ENCODE measurements around the gene ZNF276.
"Not testable (repeated sequence)": the region's sequence is repeated elsewhere in the genome, so short reads cannot be mapped to it uniquely, and the experiment has no call there.

Gene ZNF276

DNA sequence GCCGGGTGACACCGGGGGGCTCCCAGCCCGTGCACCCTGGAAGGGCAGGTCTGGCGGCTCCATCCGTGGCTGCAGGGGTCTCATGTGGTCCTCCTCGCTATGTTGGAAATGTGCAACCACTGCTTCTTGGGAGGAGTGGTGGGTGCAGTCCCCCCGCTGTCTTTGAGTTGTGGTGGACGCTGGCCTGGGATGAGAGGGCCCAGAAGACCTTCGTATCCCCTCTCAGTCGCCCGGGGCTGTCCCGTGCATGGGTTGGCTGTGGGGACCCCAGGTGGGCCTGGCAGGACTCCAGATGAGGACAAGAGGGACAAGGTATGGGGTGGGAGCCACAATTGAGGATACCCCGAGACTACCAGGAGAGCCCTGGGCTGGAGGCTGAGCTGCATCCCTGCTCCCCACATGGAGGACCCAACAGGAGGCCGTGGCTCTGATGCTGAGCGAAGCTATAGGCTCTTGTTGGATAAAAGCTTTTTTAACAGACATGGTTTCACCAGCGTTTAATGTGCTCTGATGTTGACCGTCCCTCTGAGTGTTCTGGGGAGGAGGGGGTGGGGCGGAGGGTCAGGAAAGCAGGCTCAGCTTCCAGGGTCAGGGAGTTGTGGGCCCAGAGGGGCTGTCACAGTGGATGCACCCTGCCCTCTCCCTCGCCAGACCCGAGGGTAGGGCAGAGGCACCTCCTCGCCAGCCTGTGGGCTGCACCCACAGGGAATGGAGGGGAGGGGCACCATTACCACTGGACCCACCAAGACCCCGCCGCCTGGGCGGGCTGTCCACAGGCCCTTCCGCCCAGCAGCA is 25.3 kb upstream of the ZNF276 start:
- DNase-seq, result no peak

DNA sequence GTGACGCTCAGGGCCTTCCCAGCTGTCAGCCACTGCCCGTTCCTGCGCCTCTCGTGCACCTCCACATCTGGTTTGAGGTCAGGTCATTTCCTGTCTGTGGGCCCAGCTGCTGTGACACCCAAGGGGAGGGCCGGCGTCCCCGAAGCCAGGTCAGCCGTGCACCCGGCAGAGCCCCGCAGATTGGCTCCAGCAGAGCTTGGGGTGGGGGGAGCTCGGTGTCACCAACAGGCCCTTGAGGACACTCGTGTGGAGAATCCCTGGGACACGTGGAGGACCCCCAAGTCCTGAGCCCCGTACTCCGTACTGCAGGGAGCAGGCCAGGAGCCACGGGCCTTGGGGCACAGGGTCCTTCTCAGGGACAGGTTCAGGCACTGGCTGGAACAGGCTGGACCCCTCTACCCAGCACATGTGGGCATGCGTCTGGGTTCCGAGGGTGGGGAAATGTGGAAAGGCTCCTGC is 24.6 kb upstream of the ZNF276 start:
- DNase-seq, result no peak

DNA sequence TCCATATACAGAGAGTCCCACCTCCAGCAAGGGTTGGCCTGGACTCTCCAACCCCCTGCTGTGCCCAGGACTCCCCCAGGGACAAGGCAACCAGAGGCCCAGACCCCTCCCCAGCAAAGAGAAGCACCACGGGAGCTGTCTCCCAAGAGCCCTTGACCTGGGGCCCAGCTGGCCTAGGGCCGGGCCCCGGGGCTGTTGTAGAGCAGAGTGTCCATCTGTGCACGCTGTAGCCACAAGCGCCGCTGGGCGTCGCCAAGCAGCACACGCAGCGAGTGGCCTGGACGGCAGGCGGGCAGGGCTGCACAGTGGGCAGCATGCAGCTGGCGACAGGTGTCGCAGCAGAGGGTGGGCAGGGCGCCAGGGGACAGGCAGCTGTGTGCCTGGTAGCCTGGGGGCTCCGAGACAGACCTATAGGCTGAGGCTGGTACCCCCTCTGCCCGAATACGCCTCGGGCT is 24.1 kb upstream of the ZNF276 start:
- DNase-seq, result no peak

DNA sequence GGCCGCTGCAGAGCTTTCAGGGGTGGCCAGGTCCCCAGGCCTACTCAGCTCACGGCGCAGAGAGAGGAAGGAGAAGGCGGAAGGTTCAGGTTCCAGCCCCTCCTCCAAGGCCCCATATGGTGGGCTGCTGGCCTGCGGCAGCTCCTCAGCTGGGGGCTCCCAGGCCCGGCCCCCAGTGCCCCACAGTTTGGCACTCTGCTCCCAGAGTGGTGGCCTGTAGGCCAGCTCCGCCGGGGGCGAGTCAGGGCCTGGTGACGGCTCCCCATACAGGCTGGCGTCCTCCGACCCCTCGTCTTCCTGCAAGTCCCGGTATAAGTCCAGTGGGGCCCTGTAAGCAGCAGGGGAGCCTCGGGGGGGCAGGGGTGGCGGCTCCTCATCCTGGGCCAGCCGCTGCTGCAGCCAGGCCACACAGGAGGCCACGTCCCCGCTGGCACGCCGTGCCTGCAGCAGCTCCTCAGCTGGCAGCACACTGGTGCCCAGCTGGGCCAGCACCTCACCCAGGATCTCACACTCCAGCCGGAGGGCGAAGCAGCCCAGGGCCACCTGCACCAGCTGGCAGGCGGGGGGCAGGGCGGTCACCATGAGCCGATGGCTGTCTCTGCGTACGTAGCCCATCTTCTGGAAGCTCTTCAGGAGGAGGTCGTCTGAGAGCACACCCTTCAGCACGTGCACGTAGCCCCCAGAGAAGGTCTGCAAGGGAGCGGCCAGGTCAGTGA is 23.6 kb upstream of the ZNF276 start:
- DNase-seq, result no peak

DNA sequence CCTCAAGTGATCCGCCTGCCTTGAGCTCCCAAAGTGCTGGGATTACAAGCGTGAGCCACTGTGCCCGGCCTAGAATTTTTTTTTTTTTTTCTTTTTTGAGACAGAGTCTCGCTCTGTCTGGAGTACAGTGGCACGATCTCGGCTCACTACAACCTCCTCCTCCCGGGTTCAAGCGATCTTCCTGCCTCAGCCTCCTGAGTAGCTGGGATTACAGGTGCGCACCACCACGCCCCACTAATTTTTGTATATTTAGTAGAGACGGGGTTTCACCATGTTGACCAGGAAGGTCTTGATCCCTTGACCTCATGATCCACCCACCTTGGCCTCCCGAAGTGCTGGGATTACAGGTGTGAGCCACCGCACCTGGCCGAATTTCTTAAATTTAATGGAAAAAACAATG is 22.6 kb upstream of the ZNF276 start:
- DNase-seq, result not testable (repeated sequence)

DNA sequence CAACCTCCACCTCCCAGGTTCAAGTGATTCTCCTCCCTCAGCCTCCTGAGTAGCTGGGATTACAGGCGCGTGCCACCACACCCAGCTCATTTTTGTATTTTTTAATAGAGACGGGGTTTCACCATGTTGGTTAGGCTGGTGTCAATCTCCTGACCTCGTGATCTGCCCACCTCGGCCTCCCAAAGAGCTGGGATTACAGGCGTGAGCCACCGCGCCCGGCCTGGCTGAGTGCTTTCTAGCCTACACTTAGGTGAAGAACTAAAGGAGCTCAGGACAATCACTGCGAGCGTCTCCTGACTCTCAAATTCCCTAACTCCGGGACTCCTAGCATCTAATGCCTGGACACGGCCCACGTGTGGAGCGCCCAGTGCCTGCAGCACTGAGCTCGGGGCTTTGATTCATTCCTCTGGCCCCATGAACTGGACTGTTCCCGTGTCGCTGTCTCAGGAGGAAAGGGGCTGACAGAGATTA is 21.7 kb upstream of the ZNF276 start:
- not testable (repeated sequence) for DNase-seq

DNA sequence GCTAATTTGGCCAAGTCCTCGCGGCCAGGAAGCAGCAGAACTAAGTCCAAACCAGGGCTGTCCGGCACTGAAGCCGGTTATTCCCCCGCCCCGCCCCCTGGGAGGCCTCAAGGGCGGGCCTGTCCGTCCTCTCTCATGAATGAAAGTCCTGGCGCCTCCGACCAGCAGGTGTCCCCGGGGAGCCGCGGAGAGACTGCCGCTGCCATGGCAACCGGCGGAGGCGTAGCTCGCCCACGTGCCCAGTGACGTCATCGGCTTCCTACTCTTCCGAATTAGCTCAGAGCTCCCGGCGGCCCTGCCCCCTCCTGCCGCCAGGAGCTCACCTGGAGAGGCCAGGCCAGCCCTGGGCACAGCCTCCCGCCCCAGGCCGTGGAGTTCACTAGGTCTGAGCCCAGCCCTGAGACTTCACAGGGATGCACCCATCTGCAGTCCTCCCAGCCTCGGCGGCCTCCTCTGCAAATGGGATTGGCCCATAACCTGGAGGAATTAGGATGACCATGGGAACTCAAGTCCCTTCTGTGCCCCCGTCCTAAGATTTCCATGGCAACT is 21.2 kb upstream of the ZNF276 start:
- peak; percentile 98 to 99 for DNase-seq

DNA sequence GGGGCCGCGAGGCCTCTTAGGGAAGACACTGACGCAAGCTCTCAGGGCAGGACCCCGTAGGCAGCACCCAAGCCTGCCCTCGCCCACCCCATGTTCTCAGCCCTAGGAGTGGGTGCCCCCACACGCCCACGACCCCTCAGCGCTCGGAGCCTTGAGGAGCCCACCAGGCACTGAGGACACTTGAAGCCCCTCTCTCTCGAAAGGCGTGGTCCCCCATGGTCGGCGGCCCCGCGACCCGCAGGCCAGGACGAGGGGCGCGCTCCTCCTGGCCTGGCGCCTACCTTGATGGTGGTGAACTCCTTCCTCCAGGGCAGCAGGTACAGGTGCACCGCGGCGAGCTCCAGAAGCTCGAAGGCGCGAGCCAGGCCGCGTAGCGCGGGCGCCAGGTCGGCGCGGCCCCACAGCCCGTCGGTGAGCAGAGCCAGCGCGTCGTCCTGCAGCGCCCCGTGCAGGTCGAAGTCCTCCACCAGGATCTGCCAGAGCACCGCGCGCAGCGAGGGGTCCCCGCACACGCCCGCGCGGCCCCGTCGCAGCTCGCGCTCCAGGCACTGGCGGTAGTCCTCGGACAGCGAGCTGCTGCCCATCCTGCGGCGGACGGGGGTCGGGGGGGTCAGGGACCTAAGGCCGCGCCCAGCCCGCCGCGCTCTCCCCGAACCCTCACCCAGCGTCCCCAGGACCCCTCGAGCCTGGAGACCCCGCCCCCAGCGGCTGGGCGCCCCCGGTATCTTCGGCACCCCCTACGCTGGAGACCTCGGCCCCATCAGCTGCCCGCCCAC is 20.5 kb upstream of the ZNF276 start:
- peak in 1 of 2 donors; percentile 53 for DNase-seq

DNA sequence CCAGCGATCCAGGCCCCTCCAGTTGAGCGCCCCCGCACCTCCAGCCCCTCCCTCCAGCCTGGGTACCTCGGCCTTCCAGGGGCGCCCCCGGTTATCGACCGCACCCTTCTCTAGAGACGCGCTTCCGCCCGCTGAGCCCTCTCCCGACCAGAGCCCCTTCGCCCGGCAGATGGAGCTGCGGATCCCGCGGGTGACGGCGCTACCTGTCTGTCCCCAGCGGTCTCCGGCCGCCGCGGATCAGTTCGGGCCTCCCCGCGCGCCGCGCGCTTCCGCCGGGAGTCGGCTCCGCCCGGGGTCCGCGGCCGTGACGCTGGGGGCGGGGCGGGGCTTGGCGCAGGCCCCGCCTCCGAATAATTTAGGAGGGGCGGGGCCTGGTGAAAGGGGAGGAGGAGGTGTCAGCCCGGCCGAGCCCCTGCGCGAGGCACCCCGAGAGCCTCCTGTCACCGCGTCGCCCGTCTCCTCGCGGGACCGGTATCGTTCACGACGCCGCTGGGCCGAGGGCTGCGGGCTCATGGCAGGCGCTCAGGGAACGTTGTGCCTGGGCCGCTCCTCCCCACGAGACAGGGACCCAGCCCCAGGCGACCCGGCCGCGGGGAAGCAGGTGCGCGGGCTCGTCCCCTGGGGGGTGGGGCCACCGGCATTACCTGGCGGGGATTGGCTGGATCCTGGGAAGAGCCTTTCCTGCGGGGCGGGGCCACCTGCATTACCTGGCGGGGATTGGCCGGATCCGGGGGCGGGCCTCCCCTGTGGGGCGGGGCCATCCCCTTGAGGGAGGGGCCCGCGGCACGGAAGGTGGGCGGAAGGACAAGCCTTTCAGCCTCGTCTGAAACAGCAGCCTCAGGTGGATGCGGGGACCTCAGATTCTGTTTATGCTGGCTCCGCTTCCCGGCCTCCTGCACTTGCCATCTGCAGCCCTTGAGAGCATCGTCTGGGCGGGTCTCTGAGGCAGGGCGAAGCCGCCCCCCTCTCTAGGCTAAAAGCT is 19.6 kb upstream of the ZNF276 start, which contains the start of gene SPATA2L:
Gene SPATA2L (minus strand): TSS at position 281 of the 982 bp plus-strand sequence. CDS start 473 bp downstream, outside the sequence.
- peak; percentile 94 to 96 for DNase-seq

DNA sequence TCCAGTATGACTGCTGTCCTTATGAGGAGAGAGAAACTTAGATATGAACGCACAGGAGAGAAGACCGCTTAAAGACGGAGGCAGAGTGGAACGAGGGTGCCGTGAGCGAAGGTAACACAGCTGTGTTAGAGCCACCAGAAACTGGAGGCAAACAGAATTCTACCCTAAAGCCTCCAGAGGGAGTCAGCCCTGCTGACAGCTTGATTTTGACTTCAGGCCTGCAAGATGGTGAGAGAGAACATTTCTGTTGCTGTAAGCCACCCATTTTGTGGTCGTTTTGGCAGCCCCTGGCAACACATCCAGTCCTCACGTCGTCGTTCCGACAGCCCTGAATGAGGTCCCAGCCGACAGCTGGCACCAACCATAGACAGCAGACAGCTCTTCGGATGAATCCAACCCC is 17.1 kb upstream of the ZNF276 start:
- no peak for DNase-seq

DNA sequence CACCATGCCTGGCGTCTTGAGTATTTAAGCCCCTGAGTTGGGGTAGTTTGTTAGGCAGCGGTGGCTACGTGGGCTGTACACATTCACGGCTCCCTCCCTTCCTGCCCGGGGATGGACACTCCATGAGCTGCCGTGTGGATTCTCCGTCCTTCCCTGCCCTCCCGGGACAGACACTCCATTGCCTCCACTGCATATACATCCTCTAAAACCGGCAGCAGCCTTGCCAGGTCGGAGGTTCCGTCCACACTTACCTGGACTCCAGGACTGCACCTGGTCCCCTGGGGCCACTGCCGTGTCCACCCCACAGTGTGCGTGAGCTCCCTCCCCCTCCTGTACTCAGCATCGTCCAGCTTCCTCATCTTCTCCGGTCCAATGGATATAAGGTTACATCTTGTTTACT is 16.3 kb upstream of the ZNF276 start:
- DNase-seq, result no peak

DNA sequence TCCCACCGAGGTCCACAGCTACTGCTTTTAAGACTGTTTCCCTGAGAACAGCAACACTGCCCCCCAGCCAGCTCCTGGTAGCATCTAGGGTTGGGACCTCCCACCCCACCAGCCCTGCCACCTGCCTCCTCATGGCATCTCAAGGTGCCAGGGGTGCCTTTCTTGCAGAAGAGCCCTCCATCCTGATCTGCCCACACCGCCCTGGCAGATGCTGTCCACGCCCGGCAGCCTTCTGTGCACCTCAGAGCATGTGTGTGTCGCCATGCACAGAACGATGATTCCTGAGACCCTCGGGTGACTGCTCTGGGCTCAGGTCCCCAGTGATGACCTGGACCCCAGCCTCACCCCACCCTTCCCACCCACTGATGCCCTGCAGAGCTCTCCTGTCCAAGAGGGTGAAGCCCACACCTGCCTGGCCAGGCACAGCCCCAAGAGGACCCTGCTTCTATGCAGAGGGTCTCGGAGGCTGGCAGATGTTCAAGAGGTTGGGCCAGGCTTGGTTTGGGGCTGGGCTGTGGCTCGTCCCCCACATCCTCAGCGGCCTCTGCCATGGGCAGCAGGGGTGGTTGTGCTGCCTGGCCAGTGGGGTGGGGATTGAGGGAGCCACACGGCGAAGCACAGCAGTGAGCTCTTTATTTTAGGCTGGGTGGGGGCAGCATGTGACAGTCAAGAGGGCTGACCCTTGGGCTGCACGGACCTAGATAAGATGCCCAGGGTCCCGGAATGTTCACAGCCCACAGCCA is 14.6 kb upstream of the ZNF276 start:
- DNase-seq, result no peak

DNA sequence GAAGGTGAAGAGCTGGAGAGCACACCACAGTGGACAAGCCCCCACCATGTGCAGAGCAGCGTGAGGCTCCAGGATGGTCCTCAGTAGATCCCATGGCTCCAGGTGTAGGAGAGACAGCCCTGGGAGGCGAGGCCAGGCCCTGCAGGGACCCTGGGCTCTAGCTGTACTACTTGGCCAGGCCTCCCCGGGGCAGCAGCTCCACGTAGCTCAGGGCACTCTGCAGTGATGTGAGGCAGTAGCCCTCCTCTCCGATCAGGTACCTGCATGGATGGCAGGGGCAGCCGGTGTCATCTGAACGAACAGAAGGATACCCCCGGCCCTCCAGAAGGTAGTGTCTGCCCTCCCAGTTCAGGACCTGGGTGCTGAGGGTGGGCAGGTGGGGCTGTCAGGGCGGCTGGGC is 13.6 kb upstream of the ZNF276 start:
- no peak for DNase-seq

DNA sequence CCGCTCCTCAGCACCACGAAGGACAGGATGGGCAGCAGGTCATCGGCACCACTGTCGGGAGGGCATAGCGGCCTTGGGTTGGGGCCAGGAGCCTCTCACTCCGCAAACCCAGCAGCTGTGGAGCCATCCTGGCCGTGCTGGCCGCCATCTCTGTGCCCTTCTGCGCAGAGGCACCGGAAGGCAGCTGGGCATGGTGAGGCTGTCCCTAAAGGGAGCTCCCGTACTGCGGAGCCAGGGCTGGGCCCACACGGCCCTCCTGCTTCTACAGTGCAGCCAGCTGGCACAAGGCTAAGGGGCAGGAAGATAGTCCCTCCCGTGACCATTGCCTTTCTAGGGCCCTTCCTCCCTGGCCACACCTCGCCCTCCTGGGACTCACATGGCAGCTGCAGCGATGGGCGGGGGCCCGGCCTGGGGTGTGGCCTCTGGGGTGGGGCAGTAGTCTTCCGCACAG is 12.8 kb upstream of the ZNF276 start:
- DNase-seq, result no peak

DNA sequence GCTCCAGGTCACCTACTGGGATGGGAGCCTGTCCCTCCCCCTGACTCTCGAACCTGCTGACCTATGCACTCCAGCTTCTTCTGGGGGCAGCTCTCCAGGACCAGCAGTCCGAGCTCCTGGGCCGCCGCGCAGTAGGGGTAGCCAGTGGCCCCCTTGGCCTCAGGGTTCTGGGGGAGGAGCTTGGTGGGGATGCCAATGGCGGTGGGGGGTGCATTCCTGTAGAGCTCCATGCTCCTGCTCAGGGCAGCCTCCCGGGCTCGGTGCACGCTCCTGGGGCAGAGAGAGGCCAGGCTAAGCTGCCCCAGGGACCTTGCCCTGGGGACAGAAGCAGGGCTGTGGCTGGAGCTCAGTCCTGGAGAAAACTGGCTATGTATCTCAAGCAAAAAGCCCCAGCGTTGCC is 12.2 kb upstream of the ZNF276 start:
- no peak for DNase-seq

DNA sequence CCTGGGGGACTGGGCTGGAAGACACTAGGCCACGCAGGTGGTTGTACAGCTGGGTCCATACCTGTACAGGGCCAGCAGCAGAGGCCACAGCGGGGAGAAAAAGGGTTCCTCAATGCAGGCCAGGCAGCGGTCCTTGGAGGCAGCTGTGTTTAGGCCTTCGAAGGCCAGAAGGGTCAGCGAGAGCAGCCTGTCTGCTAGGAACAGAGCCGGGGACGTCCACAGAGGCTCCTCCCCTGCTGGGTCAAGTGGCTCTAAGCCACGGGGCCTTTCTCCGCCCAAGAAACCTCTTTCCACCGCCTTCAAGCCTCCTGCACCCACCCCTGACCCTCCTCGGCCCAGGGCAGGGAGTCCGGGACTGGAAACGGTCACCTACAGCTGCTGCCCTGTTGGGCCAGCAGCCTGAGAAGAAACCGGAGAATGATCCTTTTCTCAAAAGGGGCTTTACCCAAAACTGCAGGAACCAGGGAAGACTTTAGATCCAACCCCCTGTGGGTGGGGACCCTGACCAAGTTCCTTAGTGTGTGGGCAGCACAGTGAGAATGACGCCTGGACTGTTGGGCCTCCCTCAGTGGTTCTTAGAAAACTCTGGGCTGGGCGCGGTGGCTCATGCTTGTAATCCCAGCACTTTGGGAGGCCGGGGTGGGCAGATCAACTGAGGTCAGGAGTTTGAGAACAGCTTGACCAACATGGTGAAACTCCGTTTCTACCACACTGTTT is 11.5 kb upstream of the ZNF276 start:
- DNase-seq, result peak; percentile 61 to 85

DNA sequence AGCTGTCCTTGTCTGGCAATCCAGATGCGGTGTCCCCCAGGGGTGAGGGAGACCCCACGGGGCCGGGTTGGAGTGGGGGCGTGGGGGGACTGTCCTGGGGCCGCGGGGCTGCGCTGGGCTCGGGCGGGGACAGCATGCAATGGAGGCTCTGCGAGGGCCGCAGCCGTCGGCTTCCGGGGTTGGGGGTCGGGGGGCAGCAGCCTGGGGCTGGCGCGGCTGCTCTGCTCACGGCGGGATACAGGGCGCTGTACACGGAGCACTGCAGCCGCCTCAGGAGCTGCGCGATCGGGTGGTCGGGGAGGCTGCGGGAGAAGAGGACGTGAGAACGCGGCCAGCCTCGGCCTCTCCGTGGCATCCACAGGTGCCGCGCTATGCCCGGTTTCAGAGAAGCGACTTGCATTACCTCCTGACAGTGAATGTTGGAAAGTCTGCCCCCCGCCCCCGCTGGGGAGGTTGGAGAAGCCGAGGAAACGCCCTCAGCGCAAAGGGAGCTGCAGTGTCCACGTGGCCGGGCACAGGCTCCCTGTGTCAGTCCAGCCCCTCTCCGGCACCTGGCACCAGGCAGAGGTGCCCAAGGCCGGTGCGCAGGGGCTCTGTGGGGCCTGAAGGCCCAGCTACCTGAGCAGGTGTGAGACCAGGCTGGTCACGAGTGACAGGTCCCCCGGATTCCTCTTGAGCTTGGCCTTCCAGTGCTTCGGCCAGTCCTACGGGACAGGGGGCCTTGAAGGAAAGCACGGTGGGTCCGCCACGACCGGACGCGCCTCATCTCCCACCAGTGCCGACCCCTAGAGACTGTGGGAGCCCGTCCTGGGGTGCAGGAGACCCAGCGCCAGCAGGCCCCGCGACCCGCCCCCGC is 10.4 kb upstream of the ZNF276 start:
- no peak for DNase-seq

DNA sequence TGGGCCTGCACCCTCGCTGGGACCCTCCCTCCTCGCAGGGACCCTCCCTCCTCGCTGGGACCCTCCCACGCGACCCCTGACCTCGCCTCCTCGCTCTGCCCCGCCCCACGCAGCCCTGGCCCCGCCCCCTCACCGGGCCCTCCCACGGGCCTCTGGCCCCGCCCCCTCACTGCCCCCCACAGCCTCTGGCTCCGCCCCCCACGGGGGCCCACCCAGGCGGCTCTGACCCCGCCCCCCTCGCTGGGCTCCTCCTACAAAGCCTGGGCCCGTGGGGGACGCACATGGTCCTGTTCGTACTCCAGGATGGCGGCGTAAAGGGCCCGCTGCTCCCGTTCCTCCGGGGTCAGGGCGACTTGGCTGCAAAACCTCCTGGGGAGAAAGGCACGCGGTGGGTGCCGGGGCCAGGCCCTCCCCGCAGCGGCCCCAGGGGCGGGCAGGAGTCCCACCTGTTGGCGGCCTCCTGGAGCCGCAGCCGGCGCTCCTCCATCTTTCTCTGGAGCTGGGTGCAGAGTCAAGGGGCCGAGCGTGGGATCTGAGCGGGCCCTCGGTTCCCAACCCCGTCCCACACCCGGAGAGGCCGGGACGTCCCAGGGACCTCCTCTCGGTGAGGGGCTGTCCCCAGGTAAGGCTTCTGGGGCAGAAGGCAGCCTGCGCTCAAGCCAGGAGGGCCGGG is 9.6 kb upstream of the ZNF276 start:
- peak; percentile 41 to 50 for DNase-seq
